Measurements from ENCODE around the gene IDH3G.
A peak's percentile ranks its signal among the peaks of the same experiment; 100 is the strongest.

The IDH3G gene

DNA sequence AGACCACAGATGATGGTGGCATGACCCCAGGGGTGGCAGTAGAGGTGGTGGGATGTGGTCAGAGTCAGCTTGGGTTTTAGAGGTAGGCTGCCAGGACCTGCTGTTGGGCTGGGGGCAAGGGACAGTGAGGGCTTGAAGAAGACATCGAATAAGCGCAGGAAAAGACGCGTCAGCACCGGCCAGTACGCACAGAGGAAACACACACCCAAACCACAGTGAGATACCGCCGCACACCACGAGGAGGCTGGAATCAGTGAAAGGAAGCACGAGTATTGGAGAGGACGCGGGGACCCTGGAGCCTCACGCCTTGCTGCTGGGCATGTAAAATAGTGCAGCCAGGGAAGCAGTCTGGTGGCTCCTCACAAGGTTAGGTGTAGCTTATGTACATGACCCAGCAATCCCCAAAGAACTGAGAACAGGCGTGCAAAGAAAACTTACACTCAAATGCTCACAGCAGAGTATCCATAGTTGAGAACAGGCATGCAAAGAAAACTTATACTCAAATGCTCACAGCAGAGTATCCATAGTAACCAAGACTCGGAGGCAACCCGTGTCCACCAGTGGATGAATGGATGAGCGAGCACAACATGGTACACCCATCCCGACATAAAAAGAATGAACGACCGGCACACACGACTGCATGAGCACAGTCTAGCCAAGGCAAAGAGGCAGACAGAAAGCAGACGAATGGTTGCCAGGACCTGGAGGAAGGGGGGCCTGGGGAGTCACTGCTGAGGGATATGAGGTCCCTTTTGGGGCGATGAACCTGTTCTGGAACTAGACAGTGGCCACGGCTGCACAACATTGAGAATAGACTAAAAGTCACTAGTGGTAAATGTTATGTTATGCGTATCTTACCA is 22.9 kb upstream of the IDH3G start:
- peak in 1 of 3 experiments; percentile 38 for DNase-seq (ENCODE audit: low read depth in 3 of 3)

DNA sequence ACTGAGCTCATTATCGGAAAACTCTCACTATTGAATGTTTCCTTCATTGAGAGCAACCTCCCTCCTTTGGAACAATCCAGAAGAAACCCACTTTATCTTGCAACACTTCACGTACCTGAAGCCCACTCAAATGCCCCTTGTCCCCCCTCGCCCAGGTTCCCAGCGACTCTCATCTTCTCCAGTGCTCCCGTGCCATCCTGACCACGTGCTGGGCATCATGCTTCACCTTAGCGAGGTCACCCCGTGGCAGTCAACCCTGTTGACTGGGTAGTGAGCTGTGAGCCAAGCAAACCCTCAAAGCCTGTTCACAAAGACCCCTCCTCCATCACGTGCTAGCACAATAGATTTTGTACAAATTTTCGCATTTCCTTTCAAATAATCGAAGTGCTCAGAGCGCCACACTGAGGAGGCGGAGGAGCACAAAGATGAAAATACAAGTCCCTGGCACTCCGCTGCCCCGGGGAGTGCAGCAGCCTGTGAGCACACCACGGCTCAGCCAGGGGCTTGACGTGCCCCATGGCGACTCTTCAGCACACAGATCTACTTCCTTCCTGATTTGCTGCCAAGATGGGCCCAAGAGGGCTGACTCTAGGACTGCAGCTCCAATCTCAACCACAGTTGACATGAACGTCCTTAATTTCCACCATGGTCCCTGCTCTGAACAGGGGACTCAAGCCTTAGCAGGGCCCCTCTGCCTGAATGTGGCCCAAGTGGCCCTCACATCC is 20.6 kb upstream of the IDH3G start:
- DNase-seq (ENCODE audit: low read depth in 3 of 3), result no peak

DNA sequence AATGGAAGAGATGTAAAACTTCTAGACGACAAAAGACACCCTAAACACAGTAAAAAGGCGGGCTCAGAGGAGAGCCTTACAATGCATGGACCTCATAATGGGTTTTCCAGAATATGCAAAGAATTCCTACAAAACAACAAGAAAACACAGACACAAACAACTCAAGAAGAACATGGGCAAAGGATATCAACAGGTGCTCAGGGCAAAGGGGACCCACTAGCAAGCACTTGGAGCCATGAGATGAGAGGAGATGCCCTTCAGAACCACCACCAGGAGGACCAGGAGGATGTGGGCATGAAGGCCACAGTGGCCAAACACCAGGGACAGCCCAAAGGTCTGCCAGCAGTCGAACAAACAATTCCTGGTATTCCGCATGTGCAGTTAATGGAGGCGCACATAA is 19.0 kb upstream of the IDH3G start:
- no peak for DNase-seq (ENCODE audit: low read depth in 3 of 3)

DNA sequence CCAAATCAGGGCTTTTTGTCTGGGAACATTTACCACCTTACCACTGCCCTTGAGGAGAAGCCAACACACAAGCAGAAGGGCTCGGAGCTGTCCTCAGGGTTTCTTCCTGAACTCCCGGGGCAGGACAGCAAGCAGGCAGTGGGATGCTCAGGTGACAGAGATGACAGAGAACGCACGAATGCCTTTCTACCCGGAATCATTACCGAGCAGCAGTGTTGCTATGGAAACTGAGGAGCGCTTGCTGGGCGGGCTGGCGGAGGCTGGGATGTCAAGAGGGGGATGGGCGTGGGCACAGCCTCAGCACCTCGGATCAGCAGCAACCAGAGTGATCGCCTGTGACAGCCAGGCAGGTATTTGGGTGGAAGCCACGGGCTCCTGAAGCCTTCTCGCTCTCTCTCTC is 18.0 kb upstream of the IDH3G start:
- DNase-seq (ENCODE audit: low read depth in 3 of 3), result no peak

DNA sequence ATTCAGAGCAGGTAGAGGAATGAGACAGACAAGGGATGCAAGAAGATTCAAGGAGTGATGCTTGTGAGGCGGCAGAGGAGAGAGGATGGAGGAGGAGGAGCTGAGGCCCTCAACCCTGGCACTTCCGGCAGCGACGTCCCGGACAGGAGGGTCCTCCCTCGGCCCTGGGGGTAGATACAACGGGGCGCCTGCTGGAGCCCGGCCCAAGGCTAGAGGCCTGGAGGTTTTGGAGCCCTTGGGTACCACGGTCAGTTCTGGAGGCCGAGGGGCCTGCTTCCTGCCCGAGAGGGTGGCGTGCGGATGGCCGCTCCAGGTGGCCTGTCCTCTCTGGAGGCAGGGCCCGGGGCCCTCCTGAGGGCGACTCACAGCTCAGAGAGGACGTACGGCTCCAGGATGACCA is 13.8 kb upstream of the IDH3G start:
- DNase-seq (ENCODE audit: low read depth in 3 of 3), result no peak

DNA sequence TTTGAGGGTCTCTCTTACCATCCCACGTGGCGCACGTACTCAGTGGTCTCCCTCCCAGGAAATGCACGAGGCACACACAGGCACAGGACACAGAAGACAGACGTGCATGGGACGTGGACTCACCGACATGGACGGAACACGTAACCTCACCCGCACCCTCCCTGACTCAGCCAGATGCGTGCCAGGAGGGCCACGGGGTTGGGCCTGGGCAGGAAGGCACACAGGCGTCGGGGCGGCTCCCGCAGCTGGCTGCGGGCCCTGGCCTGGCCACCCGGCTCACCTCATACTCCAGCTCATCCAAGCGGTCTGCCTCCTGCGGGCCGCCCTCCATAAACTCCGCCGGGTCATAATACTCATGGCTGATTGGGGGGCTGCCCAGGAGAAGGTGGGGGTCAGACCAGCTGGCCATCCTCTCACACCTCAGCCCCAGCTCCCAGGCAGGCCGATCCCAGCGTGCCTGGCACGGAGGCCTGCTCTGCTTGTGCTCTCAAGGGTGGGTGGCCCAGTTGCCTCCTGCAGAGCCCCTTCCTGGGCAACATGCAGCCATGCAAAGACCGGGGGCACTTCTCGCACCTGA is 12.9 kb upstream of the IDH3G start:
- no peak for DNase-seq (ENCODE audit: low read depth in 3 of 3)

DNA sequence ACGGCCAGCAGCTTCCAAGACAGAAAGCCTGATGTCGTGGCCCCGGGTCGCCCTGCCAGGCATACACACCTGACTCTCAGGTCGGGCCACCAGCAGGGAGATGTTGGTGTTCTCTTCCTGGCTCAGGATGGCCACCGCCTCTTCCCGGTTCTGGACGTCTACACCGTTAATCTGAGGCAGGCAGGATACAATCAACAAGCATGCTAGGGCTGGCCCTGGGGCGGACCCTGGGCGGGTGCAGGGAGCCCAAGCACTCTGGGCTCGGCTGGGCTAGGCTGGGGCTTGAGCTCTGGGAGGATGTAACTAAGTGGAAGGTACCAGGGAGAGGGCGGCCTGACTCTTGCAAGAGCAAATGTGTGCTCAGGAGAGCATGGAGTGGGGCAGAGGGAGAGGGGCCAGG is 11.3 kb upstream of the IDH3G start:
- no peak for DNase-seq (ENCODE audit: low read depth in 3 of 3)

DNA sequence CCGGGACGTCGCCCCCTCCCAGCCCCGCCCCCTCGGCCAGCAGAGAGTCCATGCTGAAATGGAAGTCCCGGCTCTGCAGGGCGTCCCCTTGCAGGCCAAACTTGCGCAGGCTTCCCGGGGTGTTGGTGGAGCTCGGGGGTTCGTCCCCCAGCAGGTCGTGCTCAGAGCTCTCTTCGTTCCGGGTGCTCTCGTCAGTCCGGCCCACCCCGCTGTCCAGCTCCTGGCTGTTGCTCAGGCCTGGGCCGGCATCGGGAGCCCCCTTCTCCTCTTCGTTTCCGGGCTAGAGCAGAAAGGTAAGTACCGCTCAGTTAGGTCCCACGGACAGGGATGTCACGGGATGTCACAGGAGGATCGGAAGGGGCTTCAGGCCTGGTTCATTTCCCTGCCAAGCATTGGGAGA is 10.4 kb upstream of the IDH3G start:
- no peak for DNase-seq (ENCODE audit: low read depth in 3 of 3)

DNA sequence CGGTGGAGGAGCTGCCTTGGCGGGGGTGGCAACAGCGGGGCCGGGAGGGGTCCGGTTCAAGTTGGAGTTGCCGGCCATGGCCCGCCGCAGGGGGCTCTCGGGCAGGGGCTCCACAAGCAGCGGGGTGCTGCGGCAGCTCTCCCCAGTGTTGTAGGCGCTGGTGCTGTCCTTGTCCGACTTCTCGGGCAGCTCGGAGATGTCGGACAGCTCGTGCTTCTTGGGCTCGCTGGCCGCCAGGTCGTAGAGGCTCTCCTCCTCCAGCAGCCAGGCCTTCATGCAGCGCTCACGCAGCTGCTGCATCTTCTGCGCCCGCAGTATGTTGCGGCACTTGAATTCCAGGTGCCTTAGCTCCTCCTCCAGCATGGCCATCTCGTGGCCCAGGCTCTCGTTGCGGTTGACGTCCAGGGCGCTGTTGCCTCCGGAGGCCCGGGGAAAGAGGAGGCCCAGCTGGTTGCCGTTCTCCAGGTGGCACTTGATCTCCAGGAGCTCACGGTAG is 10.0 kb upstream of the IDH3G start:
- DNase-seq (ENCODE audit: low read depth in 3 of 3), result no peak

DNA sequence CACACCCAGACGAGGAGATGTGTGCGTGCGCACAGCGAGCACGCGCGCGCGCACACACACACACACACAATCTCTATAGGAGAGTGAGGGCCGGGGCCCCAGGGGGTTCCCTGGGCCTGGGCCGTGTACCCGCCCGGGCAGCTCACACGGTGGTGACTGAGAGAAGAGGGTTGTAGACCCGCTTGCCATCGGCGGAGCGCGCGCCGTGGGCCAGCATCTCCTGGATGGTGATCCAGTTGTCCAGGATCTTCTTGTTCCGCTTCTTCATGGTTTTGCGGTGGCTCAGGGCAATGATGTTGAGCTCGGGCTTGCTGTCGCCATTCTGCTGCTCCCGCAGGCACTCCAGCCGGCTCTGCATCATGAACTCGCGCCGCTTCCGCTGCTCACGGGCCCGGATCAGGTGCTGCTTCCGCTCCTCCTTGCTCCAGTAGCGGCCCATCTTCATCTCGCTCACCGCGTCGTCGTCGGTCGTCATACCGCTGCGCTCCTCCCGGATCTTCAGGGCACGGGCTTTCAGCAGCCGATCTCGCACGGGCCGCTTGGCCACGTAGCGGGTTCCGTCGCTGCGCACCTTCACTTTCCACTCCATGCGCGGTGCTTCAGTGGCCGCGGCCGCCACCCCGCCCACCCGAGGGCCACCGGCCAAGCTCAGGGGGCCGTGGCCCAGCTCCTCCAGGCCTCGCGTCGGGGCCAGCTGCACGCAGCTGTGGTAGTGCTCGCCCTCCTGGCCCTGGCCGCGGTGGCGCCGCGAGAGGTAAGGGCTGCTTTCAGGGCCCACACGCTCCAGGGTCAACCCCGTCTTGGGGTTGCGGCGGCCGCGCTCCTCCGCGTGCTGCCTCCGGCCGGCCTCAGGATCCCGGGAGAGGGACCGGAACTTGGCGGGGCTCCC is 9.3 kb upstream of the IDH3G start:
- no peak for DNase-seq (ENCODE audit: low read depth in 3 of 3)

DNA sequence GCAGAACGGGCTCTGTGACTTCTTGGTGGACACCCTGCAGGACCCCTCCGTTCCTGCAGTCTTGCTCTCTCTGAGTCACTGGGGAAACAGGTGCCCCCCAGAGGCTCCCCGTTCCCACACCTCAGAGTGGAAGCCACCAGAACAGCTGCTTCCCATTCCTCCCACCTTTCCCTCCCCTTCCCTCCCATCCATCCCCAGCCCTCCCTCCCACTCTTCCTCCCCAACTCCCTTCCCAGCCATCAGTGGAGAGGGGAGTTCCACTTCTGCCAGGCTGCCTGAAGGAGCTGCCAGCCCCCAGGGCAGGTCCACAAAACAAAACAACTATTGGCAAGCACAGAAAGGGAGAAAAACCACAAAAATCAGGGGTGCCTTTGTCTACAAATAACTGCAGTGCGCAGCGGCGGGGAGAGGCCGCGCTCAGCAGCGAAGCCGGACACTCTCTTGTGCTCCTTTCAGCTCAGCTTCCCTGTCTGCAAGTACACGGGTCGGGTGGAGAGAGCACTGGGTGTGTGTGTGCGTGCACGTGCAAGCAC is 8.4 kb upstream of the IDH3G start:
- DNase-seq (ENCODE audit: low read depth in 3 of 3), result no peak

DNA sequence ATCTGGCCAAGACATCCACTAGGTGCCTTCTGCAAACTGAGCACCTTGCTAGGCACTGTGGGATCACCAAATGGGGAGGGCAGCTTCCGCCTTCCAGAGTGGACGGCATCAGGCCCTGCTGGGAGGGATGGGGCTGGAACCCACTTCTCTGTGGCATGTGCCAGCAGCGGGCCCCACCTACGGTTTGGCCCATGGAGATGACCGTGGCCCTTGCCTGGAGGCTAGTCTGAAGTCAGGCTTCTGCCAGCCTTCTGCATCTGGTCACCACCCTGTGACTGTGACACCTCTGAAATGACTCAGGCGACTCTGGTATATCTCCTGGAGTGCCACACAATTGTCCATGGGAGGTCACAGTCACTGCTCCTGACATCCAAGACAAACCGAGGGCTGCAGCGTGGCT is 7.5 kb upstream of the IDH3G start:
- DNase-seq (ENCODE audit: low read depth in 3 of 3), result no peak

DNA sequence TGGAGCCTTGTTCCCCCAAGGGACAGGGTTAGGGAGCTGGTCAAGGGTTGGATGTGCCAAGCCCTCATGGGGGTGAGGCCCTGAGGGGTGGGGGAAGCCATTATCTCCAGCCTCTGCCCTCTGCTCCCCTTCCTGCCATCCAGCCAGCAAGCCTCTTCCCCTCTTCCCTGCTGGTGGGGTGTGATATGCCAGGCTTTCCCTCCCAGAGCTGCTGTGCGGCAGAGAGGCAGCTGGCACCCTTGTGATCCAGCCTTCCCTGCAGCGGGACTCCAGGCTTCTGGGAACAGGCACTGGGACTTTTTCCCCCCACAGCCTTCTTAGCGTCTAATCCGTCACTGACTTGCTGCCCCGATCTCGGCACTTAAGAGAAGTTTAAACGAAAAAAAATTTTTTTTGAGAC is 6.6 kb upstream of the IDH3G start:
- DNase-seq (ENCODE audit: low read depth in 3 of 3), result no peak

DNA sequence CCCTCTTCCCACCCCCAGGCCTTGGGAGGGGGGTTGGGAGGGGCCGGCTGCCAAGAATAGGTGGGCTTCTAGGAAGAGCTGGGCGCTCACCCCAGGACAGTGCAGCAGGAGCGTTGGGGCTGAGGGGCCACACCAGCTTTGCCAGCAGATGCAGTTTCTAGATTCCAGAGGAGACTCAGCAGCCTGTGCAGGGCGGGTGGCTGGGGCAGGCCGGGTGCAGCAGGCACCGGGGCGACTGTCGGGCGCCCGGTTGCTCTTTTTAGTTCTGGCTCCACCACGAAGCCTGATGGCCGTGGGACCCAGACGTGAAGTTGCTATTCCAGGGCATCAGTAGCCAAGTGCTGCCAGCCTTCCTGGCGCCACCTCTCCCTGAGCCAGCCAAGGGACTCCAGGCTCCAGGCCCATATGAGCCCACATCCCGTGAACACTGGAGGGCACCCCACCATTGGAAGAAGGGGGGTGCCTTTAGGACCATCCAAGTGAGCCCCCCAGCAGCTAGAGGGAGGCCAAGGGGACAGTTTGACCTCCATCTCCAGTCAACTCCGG is 6.1 kb upstream of the IDH3G start:
- DNase-seq (ENCODE audit: low read depth in 3 of 3), result no peak

DNA sequence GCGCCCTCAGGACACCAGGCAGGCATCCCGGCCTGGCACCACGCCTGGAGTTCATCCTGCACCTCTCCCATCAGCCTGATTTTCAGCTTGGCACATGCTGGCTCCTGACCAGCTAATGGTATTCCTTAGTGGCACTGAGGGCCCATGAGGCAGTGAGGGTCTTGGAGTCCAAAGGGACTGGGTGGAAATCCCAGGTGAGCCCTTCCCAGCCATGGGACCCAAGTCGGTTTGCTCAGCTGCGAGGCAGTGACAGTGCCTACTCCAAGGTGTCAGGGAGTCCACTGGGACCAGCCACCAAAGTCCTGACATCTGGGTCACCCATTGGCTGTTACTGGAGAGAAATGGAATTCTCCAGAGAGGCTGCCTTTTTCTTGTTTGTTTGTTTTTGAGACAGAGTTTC is 5.2 kb upstream of the IDH3G start:
- no peak for DNase-seq (ENCODE audit: low read depth in 3 of 3)

DNA sequence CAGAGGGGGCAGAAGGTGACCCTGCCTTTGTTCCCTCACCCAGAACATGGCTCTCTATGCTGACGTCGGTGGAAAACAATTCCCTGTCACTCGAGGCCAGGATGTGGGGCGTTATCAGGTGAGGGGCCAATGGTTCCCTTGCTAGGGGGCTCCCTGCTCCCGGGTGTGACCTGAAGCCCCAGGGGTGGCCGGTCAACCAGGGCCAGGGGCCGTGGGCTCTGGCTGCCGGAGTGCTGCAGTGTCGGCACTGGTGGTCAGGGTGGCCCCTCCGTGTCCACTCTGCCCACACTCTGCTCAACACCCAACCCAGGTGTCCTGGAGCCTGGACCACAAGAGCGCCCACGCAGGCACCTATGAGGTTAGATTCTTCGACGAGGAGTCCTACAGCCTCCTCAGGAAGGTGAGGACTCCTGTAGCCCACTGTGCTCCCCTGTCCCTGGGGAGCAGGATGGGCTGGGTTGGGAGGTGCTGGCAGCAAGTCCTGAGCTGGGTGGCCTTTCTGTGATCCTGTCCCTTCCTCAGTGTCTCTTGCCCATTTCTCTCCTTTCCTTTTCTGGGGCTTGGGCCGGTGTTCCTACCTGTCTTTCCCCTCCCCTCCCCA is 3.3 kb upstream of the IDH3G start:
- DNase-seq (ENCODE audit: low read depth in 3 of 3), result no peak

DNA sequence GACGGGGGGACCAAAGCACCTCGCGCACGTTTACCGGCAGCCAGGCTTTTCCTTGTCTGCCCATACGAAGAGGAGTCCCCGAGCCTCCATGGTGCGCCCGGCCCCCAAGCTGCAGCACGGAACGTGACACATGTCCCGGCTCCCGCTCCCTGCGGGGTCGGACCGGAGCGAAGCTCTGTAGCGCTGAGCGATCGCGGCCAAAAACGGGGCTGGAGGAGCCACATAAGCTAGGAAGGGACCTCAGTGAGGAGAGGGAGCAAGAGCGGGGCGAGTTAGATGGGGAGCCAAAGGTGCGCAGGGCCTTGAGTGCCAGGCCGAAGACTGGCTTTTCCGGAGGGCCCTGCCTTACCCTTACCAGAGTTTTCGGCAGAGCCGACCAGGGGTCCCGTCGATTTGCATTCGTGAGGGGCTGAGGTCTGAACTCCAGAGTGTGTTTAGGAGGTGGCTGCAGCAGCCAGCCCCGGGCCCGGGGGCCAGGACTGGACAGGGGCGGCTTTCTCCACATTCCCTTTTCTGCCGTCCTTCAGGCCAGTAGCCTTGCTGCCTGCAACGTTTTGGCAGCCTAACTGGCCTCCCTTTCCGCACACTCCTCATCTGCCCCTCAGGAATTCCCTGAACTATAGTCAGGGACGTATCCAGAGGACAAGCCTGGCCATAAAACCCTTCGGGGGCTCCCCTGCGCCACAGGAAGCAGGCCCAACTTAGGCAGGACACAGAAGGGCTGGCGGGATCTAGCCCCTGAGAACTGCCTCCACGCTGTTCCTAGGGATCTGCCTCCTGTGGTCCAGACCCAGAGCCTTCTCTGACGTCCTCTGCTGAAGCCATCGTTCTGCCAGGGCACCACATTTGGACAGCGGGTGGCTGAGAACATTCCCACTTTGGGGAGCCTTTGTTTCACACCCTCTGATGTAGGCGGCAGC is 982 bp upstream of the IDH3G start:
- peak in 1 of 3 experiments; percentile 13 for DNase-seq (ENCODE audit: low read depth in 3 of 3)

DNA sequence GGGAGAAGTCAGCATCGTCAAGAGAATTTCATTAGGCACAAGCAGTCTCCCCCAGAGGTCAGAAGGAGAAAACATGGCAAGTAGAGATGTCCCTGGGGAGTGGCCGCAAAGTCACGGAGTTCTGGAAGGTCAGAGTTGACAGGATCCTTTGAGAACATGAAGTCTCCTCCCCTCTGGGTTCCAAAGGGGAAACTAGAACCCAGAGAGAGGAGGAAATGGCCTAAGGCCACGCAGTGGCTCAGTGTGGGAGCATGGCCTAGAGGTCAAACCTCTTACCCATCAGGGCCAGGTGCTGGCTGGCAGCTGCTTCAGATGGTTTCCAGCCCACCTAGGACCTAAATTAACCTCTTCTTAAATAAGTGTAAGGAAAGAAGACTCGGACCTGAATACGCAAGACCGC is 884 bp downstream of the IDH3G start:
- DNase-seq (ENCODE audit: low read depth in 3 of 3), result no peak

DNA sequence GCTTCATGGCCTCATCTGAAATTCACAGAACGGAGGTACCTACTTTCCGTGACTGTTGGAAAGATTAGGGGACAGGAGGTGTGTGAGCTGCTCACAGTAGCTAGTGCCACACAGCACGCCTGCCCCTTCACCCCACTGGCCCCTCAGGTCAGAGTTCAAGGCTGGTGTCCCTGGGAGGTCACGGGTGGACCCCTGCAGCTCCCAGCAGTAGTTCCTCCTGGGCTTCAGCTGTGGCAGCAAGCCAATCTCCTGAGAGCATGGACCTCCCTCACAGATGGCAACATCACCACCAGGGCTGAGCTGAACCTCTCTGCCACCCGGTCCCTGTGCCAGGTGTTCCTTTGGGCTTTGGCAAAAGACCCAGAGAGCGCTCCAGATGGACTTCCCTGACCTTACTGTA is 1.8 kb downstream of the IDH3G start:
- no peak for DNase-seq (ENCODE audit: low read depth in 3 of 3)
